CD4-positive, alpha-beta T cell (primary cell): ENCODE results near the gene RFC3. TPM values are rescaled to one million over a fixed set of nuclear protein-coding genes. Genes with fewer than 3 reads are reported as not detected.

Experiments
- ATAC-seq: fragments of 200-7000 bp; cut with Tn5 transposase; one replicate; pipeline ENCODE4 v1.10.0; 2022; ENCODE audit warnings: mild to moderate bottlenecking; ENCODE audit not compliant: poor library complexity
- CTCF ChIA-PET: fragments of 350-600 bp; sonication (Branson Sonifier 250); formaldehyde crosslinking; loops from one replicate; lab custom pipeline; 2021; ENCODE audit warnings: antibody characterized with exemption, inconsistent platforms; lab: Charles Lee
- POLR2A ChIA-PET: fragments of 350-600 bp; sonication (Branson Sonifier 250); formaldehyde crosslinking; loops from one replicate; lab custom pipeline; 2021; ENCODE audit warnings: antibody characterized with exemption, inconsistent platforms; lab: Charles Lee
- DNase-seq, 14 experiments: peaks; one replicate each; pipeline ENCODE4 v3.0.0-alpha.2; 2013 to 2020; ENCODE audit warnings: mixed read lengths in 2 of 14
- H3K27ac ChIP-seq, 2 donors: one replicate each; pipeline versions ENCODE4 v1.5.1 to v1.7.0; 2013; ENCODE audit warnings: low read length in 2 of 2, low read depth in 1 of 2, mild to moderate bottlenecking in 1 of 2
- H3K27me3 ChIP-seq, 2 experiments: 1 replicate in 1 of 2; 2 replicates in 1 of 2; pipeline versions ENCODE4 v1.6.1 to v1.7.0; 2013; ENCODE audit warnings: low read length in 2 of 2, control low read depth in 1 of 2, mild to moderate bottlenecking in 1 of 2, moderate library complexity in 1 of 2; ENCODE audit not compliant: insufficient read depth in 2 of 2, control insufficient read depth in 1 of 2
- H3K36me3 ChIP-seq: one replicate; pipeline ENCODE4 v1.6.1; 2013; ENCODE audit warnings: low read length, control low read depth; ENCODE audit not compliant: insufficient read depth
- H3K4me1 ChIP-seq: one replicate; pipeline ENCODE4 v1.6.1; 2013; ENCODE audit warnings: low read length, control low read depth; ENCODE audit not compliant: insufficient read depth
- H3K4me3 ChIP-seq: one replicate; pipeline ENCODE4 v1.5.1; 2013; ENCODE audit warnings: mild to moderate bottlenecking, low read length, moderate library complexity
- H3K9me3 ChIP-seq, 2 experiments: 1 replicate in 1 of 2; 2 replicates in 1 of 2; pipeline versions ENCODE4 v1.6.1 to v1.7.0; 2013; ENCODE audit warnings: low read length in 2 of 2, mild to moderate bottlenecking in 2 of 2, control low read depth in 1 of 2, moderate library complexity in 1 of 2; ENCODE audit not compliant: control insufficient read depth in 1 of 2, insufficient read depth in 1 of 2
- H3K27ac Mint-ChIP-seq: one replicate; pipeline ENCODE4 v1.8.0; 2020; ENCODE audit warnings: mixed read lengths
- H3K27me3 Mint-ChIP-seq: one replicate; pipeline ENCODE4 v1.8.0; 2021; ENCODE audit warnings: mixed read lengths
- H3K36me3 Mint-ChIP-seq: one replicate; pipeline ENCODE4 v1.8.0; 2021; ENCODE audit warnings: low read depth, mixed read lengths
- H3K4me1 Mint-ChIP-seq: one replicate; pipeline ENCODE4 v1.8.0; 2021; ENCODE audit warnings: low read depth, mixed read lengths
- H3K4me3 Mint-ChIP-seq: one replicate; pipeline ENCODE4 v1.8.0; 2020; ENCODE audit warnings: mild to moderate bottlenecking, mixed read lengths
- H3K9me3 Mint-ChIP-seq: one replicate; pipeline ENCODE4 v1.8.0; 2020; ENCODE audit warnings: mixed read lengths
- intact Hi-C, 2 experiments: fragments of 100-400 bp; cut with DNase I in 1 of 2; cut with micrococcal nuclease in 1 of 2; formaldehyde crosslinking; loops; one replicate each; pipeline versions ENCODE4 v1.15.1 to v1.9.0; 2023 to 2025; cut with DNase I, micrococcal nuclease
- total RNA-seq, 174 experiments: library from RNA in 2 of 174; stranded (reverse) in 2 of 174; gene quantifications; one replicate each; pipeline ENCODE4 v1.2.3 and lab custom pipeline; 2021 to 2026
- TF ChIP-seq, protein P1 (sequence below): fragments of 200-600 bp; IDR thresholded peaks from one replicate; pipeline ENCODE4 v1.8.0; 2022; ENCODE audit warnings: antibody characterized with exemption, mild to moderate bottlenecking

RFC3 gene
- total RNA-seq, 2 experiments from 2014 or later, result 4.5 TPM

DNA sequence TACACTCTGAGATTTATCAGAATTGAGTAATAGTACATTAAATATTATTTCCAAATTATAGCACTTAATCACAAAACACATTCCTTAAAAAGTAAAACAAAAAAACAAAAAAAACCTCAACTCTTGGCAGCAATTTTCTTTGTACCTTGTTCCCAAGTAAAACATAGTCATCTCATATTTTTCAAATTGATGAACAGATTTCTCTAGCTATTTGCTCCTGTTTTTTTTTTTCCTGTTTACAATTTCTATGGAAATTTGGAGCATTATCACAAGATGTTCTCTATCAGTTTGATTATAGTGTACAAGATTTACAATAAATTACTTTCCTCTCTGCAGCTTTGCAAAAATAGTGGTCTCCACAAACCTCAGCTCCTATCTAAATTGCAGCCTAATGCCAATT is 25.0 kb downstream of the RFC3 start:
- ChIA-PET POLR2A (no interaction called here), CTCF (no interaction called here)
- H3K9me3 Mint-ChIP-seq, result no peaks in the 10 kb centered on the region
- no peak for ATAC-seq
- Histone ChIP-seq H3K27ac (no peak overlapping the region), H3K9me3 (no peaks in the 10 kb centered on the region), H3K4me1 (no peaks in the 10 kb centered on the region), H3K4me3 (no peak overlapping the region), H3K27me3 (no peaks in the 10 kb centered on the region), H3K36me3 (no peaks in the 10 kb centered on the region)
- H3K27ac Mint-ChIP-seq, result no peak overlapping the region
- no peaks in the 10 kb centered on the region for H3K27me3 Mint-ChIP-seq
- DNase-seq, result no peak
- peaks cover 40% of the 10 kb centered on the region for H3K36me3 Mint-ChIP-seq
- no peak overlapping the region for H3K4me3 Mint-ChIP-seq
- intact Hi-C loops, result no loop called here
- no peaks in the 10 kb centered on the region for H3K4me1 Mint-ChIP-seq
- TF ChIP-seq, protein P1, sequence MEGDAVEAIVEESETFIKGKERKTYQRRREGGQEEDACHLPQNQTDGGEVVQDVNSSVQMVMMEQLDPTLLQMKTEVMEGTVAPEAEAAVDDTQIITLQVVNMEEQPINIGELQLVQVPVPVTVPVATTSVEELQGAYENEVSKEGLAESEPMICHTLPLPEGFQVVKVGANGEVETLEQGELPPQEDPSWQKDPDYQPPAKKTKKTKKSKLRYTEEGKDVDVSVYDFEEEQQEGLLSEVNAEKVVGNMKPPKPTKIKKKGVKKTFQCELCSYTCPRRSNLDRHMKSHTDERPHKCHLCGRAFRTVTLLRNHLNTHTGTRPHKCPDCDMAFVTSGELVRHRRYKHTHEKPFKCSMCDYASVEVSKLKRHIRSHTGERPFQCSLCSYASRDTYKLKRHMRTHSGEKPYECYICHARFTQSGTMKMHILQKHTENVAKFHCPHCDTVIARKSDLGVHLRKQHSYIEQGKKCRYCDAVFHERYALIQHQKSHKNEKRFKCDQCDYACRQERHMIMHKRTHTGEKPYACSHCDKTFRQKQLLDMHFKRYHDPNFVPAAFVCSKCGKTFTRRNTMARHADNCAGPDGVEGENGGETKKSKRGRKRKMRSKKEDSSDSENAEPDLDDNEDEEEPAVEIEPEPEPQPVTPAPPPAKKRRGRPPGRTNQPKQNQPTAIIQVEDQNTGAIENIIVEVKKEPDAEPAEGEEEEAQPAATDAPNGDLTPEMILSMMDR, result no peak

DNA sequence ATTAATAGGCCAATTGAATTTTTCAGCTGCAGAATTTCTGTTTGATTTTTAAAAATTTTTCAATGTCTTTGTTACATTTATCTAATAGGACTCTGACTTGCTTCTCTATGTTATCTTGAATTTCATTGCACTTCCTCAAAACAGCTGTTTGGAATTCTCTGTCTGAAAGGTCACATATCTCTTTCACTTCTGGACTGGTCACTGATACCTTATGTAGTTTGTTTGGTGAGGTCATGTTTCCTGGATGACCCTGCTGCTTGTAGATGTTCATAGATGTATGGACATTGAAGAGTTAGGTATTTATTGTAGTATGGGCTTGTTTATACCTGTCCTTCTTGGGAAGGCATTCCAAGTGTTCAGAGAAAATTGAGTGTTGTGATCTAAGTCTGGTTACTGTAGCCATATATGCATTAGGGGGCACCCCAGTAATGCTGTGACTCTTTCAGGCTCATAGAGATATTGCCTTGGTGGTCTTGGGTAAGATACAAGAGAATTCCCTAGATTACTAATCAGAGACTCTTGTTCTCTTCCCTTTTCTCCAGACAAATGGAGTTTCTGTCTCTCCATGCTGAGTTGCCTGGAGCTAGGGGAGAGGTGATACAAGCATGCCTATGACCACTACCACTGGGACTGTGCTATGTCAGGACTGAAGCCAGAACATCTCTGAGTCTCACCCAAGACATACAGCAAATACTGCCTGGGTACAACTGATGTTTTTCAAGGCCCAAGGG is 27.8 kb downstream of the RFC3 start:
- ChIA-PET CTCF (no interaction called here), POLR2A (no interaction called here)
- Mint-ChIP-seq H3K27ac (no peak overlapping the region), H3K36me3 (peaks cover 28% of the 10 kb centered on the region), H3K27me3 (no peaks in the 10 kb centered on the region), H3K4me1 (no peaks in the 10 kb centered on the region), H3K9me3 (no peaks in the 10 kb centered on the region), H3K4me3 (no peak overlapping the region)
- Histone ChIP-seq H3K36me3 (no peaks in the 10 kb centered on the region), H3K4me3 (no peak overlapping the region), H3K9me3 (no peaks in the 10 kb centered on the region), H3K27me3 (no peaks in the 10 kb centered on the region), H3K4me1 (no peaks in the 10 kb centered on the region), H3K27ac (no peak overlapping the region)
- intact Hi-C loops, result no loop called here
- ATAC-seq (no peak), DNase-seq (no peak)
- TF ChIP-seq, protein P1, result no peak

DNA sequence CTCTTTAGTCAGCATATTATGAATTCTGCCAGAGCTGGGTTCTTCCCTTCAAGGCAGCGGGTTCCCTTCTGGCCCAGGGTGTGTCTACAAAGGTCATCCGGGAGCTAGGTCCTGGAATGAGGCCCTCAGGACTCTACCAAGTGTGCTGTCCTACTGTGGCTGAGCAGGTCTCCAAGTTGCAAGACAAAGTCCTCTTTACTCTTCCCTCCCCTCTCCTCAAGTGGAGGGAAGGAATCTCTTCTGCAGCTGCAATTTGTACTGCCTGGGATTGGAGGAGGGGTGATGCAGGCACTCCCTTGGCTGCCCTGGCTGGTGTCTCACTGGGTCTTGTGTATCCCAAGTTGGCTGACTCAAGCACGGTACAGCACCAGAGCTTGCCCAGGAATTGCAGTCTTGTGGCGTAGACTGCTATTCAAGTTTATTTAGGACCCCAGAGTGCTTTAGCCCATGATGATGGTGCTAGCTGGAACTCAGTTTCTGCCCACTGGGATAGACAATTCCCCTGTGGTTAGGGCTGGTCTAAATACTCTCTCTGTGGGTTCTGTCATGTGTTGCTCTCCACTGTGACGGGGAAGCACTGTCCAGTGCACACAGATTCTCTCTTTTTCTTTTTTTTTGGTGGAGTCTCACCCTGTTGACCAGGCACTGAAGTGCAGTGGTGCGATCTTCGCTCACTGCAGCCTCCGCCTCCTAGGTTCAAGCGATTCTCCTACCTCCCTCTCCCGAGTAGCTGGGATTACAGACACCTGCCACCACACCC is 28.5 kb downstream of the RFC3 start:
- Histone ChIP-seq H3K4me1 (no peaks in the 10 kb centered on the region), H3K4me3 (no peak overlapping the region), H3K36me3 (no peaks in the 10 kb centered on the region), H3K27me3 (no peaks in the 10 kb centered on the region), H3K27ac (no peak overlapping the region), H3K9me3 (no peaks in the 10 kb centered on the region)
- DNase-seq (no peak), ATAC-seq (no peak)
- Mint-ChIP-seq H3K9me3 (no peaks in the 10 kb centered on the region), H3K27ac (no peak overlapping the region), H3K4me3 (no peak overlapping the region), H3K4me1 (no peaks in the 10 kb centered on the region), H3K27me3 (no peaks in the 10 kb centered on the region), H3K36me3 (peaks cover 28% of the 10 kb centered on the region)
- POLR2A ChIA-PET, result no interaction called here
- CTCF ChIA-PET, result no interaction called here
- intact Hi-C loops, result no loop called here
- TF ChIP-seq, protein P1, result no peak
